ENCODE data around the gene CD300LD. TPM values are rescaled to one million over a fixed set of nuclear protein-coding genes. Genes with fewer than 3 reads are reported as not detected.

CD300LD gene
- total and polyA plus RNA-seq, 12 donors, result not detected

GRCh38 chr17:74623693-74624093 lies 31.6 kb upstream of the CD300LD start, which contains the start of gene CD300E:
CD300E (minus strand) TSS chr17:74623738; CDS start chr17:74623621, 117 bp downstream.
- intact Hi-C loops (cut with DNase I), result no loop called here
- DNase-seq (no peak), ATAC-seq (peak in 4 of 8 donors; percentile 44 to 68 (median 60))
- TF ChIP-seq CTCF (IDR thresholded peaks at IDR 0.05), result no peak
- 62 to 63% methylated on average over 5 of the region's 5 CpGs for WGBS, 2 donors
- Histone ChIP-seq H3K4me1 (peaks cover 0 to 15% (median 0%) of the 10 kb centered on the region in 9 donors), H3K9me3 (no peaks in the 10 kb centered on the region), H3K27me3 (peaks cover 0 to 38% (median 18%) of the 10 kb centered on the region in 7 donors), H3K36me3 (no peaks in the 10 kb centered on the region), H3K4me3 (peak within 1 kb of the TSS in 1 of 10 donors; percentile 44), H3K27ac (peak within 1 kb of the TSS in 1 of 10 donors; percentile 84)

GRCh38 chr17:74619077-74619673 lies 27.1 kb upstream of the CD300LD start:
- H3K4me3 ChIP-seq, result no peak overlapping the region
- H3K9me3 ChIP-seq, result no peaks in the 10 kb centered on the region
- peaks cover 0 to 42% (median 20%) of the 10 kb centered on the region in 7 donors for H3K27me3 ChIP-seq
- ATAC-seq, result peak in 3 of 8 donors; percentile 18 to 32 (median 31)
- TF ChIP-seq CTCF (IDR thresholded peaks at IDR 0.05), result no peak
- peaks cover 0 to 5% (median 0%) of the 10 kb centered on the region in 9 donors for H3K4me1 ChIP-seq
- DNase-seq, result no peak
- H3K27ac ChIP-seq, result no peak overlapping the region
- intact Hi-C loops (cut with DNase I), result no loop called here
- H3K36me3 ChIP-seq, result no peaks in the 10 kb centered on the region
- WGBS, 2 donors, result 62 to 63% methylated on average over 2 of the region's 2 CpGs

GRCh38 chr17:74618451-74618850 lies 26.4 kb upstream of the CD300LD start:
- intact Hi-C loops (cut with DNase I), result no loop called here
- Histone ChIP-seq H3K27me3 (peaks cover 0 to 46% (median 26%) of the 10 kb centered on the region in 7 donors), H3K4me3 (no peak overlapping the region), H3K36me3 (no peaks in the 10 kb centered on the region), H3K9me3 (no peaks in the 10 kb centered on the region), H3K27ac (no peak overlapping the region), H3K4me1 (peaks cover 0 to 5% (median 0%) of the 10 kb centered on the region in 9 donors)
- no peak for ATAC-seq
- no peak for TF ChIP-seq CTCF (IDR thresholded peaks at IDR 0.05)
- WGBS, 2 donors, result 53 to 63% methylated on average over 3 of the region's 3 CpGs
- DNase-seq, result no peak

GRCh38 chr17:74616696-74617095 lies 24.6 kb upstream of the CD300LD start:
- Histone ChIP-seq H3K27me3 (peaks cover 0 to 64% (median 30%) of the 10 kb centered on the region in 7 donors), H3K27ac (no peak overlapping the region)
- 88 to 92% methylated on average over 7 of the region's 7 CpGs for WGBS, 2 donors

More at GRCh38 chr17:74616696-74617095, 24.6 kb upstream of the CD300LD start:
- TF ChIP-seq CTCF (IDR thresholded peaks at IDR 0.05), result no peak
- Histone ChIP-seq H3K4me3 (no peak overlapping the region), H3K9me3 (no peaks in the 10 kb centered on the region), H3K4me1 (peaks cover 0 to 11% (median 0%) of the 10 kb centered on the region in 9 donors), H3K36me3 (peaks cover 0 to 2% (median 0%) of the 10 kb centered on the region in 9 donors)
- intact Hi-C loops (cut with DNase I), result no loop called here
- ATAC-seq, result no peak
- DNase-seq, result no peak
